HG02588 (cell line): ENCODE results near the gene TTYH1.

Source experiments
- ATAC-seq: cut with Tn5 transposase; IDR thresholded peaks from one replicate; pipeline ENCODE4 v1.9.1; 2021; ENCODE audit warnings: mild to moderate bottlenecking, moderate library complexity; ENCODE audit not compliant: unreplicated experiment

Gene TTYH1

GRCh38 chr19:54391589-54392061 is 23.6 kb upstream of the TTYH1 start:
- ATAC-seq: no peak

GRCh38 chr19:54392105-54392504 is 23.2 kb upstream of the TTYH1 start:
- ATAC-seq: no peak

- no peak for ATAC-seq
Observed at GRCh38 chr19:54393381-54393780, 21.9 kb upstream of the TTYH1 start.

- no peak for ATAC-seq
Observed at GRCh38 chr19:54395685-54396084, 19.6 kb upstream of the TTYH1 start.

GRCh38 chr19:54399189-54399588 is 16.1 kb upstream of the TTYH1 start:
- ATAC-seq: no peak

- no peak for ATAC-seq
Observed at GRCh38 chr19:54400913-54401312, 14.4 kb upstream of the TTYH1 start.

GRCh38 chr19:54403054-54403453 is 12.2 kb upstream of the TTYH1 start:
- no peak for ATAC-seq

GRCh38 chr19:54405628-54406027 is 9.6 kb upstream of the TTYH1 start:
- ATAC-seq: no peak

- ATAC-seq: no peak
Observed at GRCh38 chr19:54407780-54408179, 7.5 kb upstream of the TTYH1 start.

- ATAC-seq: no peak
Observed at GRCh38 chr19:54408456-54409026, 6.7 kb upstream of the TTYH1 start.

- ATAC-seq: no peak
Observed at GRCh38 chr19:54411033-54411432, 4.2 kb upstream of the TTYH1 start.

- ATAC-seq: no peak
Observed at GRCh38 chr19:54412877-54413276, 2.4 kb upstream of the TTYH1 start.

GRCh38 chr19:54414156-54414555 is 1.1 kb upstream of the TTYH1 start:
- ATAC-seq: no peak

GRCh38 chr19:54415901-54416673 is 823 bp downstream of the TTYH1 start:
- no peak for ATAC-seq

GRCh38 chr19:54416695-54417491 is 1.6 kb downstream of the TTYH1 start:
- ATAC-seq: no peak

- ATAC-seq: no peak
Observed at GRCh38 chr19:54418030-54418929, 3.0 kb downstream of the TTYH1 start.

GRCh38 chr19:54418930-54419800 is 3.9 kb downstream of the TTYH1 start:
- ATAC-seq: no peak

- no peak for ATAC-seq
Observed at GRCh38 chr19:54420068-54420382, 4.8 kb downstream of the TTYH1 start.

GRCh38 chr19:54420383-54421168 is 5.3 kb downstream of the TTYH1 start:
- ATAC-seq: no peak
